GM12801 (cell line): ENCODE measurements around the gene OR10V1.

Experiments
- CTCF ChIP-seq: IDR thresholded peaks from one replicate; pipeline ENCODE4 v1.5.1; 2011; ENCODE audit warnings: control low read depth; ENCODE audit not compliant: insufficient read length; ENCODE audit errors: extremely low read depth

OR10V1 gene

DNA sequence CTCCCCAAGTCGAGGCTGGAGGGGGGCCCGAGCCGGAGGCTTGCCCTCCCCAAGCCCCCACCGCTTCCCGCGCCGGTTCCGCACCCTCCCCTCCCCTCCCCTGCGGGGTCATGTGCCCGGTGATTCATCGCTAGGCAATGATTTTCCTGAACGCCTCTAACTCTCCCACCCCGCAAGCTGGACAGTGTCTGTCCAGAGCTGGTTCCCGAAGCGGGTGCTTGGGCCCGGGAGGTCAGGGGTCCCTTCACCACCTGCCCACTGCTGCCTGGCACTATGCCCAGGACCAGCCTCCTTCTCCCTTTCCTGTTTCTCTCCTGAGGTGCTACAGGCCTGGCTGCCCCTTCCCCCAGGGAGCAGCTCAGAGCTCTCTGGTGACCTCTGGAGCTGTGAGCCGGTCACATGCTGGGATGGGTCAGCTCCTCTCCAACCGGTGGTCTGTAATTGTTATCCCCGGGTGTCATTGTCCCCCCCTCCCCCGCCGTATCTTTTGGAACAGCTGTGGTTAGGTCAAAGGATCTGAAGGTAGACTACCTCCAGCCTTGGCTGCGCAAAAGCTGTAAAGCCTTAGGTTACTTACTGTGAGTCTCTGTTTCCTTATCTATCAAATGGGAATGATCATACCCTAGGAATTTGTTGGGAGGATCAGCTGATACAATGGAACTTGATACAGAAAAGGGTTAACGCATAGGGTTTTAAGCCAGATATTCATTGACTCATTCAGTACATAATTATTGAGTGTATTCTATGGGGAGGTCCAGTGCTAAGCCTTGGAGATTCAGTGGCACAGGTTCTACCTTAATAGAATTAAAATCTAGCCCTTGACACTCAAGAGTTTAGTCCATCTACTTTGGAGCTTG, 42.3 kb upstream of the OR10V1 start:
- no peak for TF ChIP-seq CTCF

DNA sequence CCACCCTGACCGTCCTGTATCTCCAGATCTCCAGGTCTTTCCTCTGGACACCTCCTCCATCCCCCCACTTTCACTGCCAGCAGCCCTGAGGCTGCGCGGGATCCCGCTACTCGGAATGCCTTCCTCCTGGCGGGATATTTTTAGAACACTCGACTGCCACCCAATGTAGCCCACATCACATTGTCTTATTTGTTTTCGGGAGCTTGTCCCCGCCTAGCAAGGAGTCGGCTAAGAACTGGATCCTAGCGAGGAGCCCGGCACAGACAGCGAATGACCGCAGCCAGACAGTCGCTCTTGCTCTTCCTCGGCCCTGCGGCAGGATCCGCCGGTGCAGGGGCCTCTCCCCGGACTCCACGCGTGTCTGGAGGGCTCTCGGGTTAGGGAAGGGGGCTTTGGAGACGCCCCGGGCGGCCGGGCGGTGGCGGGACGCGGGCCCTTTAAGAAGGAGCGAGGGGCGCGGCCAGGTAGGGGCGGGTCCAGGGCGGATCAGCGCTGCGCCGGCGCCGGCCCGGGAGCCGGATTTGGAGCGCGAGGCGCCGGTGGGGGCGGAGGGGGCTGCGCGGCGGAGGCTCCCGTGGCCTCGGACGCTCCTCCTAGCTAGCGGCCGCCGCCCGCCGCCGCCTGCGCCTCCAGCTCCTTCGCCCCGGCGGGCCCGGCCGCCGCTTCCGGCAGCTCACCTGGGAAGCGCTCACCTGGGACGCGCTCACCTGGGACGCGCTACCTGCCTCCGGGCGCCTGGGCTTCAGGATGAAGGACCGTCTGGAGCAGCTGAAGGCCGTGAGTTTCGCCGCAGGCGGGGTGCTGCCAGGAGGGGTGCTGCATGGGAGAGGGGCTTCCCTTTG, 41.4 kb upstream of the OR10V1 start, which contains the start of gene STX3:
STX3 (plus strand) TSS at position 518 of the 842 bp plus-strand sequence; CDS start at position 748, 230 bp downstream.
- TF ChIP-seq CTCF, result no peak

GRCh38 chr11:59754494-59754858, 40.8 kb upstream of the OR10V1 start:
- no peak for TF ChIP-seq CTCF

GRCh38 chr11:59753650-59754493, 40.2 kb upstream of the OR10V1 start:
- no peak for TF ChIP-seq CTCF

GRCh38 chr11:59746111-59746510, 32.5 kb upstream of the OR10V1 start:
- TF ChIP-seq CTCF, result no peak

DNA sequence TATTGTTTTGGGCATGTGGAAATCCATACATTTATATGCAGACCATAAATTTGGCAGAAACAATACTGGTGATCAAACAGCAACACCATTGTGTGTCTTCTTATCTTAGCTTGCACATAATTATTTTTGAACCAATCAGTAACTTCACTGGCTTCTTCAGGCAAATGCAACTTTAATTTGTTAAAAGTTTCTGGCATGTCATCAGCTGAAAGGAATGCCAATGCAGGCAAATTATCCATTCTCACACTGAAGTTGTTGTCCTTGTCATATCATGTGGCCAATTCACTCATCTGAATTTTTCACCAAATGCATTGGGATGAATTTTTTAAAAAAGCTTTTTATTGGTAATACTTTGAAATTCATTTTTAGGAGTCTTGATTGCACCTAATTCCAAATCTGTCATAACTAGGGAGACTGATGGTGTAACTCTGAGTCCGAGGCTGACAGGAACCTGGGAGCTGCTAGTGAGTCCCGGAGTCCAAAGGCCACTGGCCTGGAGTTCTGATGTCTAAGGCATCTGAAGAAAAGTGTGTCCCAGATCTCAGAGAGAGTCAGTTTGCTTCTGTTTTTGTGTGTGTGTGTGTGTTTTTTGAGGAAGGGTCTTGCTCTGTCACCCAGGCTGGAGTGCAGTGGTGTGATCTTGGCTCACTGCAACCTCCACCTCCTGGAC, 17.4 kb upstream of the OR10V1 start:
- no peak for TF ChIP-seq CTCF

- TF ChIP-seq CTCF, result no peak
Observed at GRCh38 chr11:59729834-59730233, 16.2 kb upstream of the OR10V1 start.
